T-helper 2 cell treated with Interferon-gamma antibody and Interleukin-4, amounts not matched to agents 5 μg/mL and 100 μg/mL, for 36 hours (primary cell): ENCODE measurements around the gene PCNT.
"Not testable (repeated sequence)": the region's sequence is repeated elsewhere in the genome, so short reads cannot be mapped to it uniquely, and the experiment has no call there.

Source experiments
- DNase-seq: peaks from one replicate; pipeline ENCODE4 v3.0.0; 2021; ENCODE audit warnings: low spot score
- H3K27ac Mint-ChIP-seq: one replicate; pipeline ENCODE4 v1.8.0; 2021; ENCODE audit warnings: mild to moderate bottlenecking, mixed read lengths
- H3K27me3 Mint-ChIP-seq: one replicate; pipeline ENCODE4 v1.8.0; 2021; ENCODE audit warnings: low read depth, mixed read lengths
- H3K36me3 Mint-ChIP-seq: one replicate; pipeline ENCODE4 v1.8.0; 2021; ENCODE audit warnings: low read depth, mixed read lengths
- H3K4me1 Mint-ChIP-seq: one replicate; pipeline ENCODE4 v1.8.0; 2021; ENCODE audit warnings: low read depth, mixed read lengths
- H3K4me3 Mint-ChIP-seq: one replicate; pipeline ENCODE4 v1.8.0; 2022; ENCODE audit warnings: mild to moderate bottlenecking, moderate library complexity, mixed read lengths
- H3K9me3 Mint-ChIP-seq: one replicate; pipeline ENCODE4 v1.8.0; 2021; ENCODE audit warnings: mixed read lengths

The PCNT gene

GRCh38 chr21:46397993-46398392 is 74.0 kb downstream of the PCNT start:
- H3K4me1 Mint-ChIP-seq: no peaks in the 10 kb centered on the region
- H3K4me3 Mint-ChIP-seq: no peak overlapping the region
- DNase-seq: no peak
- H3K9me3 Mint-ChIP-seq: no peaks in the 10 kb centered on the region
- peaks cover 42% of the 10 kb centered on the region for H3K36me3 Mint-ChIP-seq
- H3K27ac Mint-ChIP-seq: no peak overlapping the region
- H3K27me3 Mint-ChIP-seq: no peaks in the 10 kb centered on the region

GRCh38 chr21:46399129-46399528 is 75.2 kb downstream of the PCNT start:
- Mint-ChIP-seq H3K4me3 (no peak overlapping the region), H3K4me1 (no peaks in the 10 kb centered on the region), H3K27ac (no peak overlapping the region), H3K27me3 (no peaks in the 10 kb centered on the region), H3K36me3 (peaks cover 49% of the 10 kb centered on the region), H3K9me3 (no peaks in the 10 kb centered on the region)
- no peak for DNase-seq

- no peak overlapping the region for H3K27ac Mint-ChIP-seq
- no peaks in the 10 kb centered on the region for H3K9me3 Mint-ChIP-seq
- peaks cover 49% of the 10 kb centered on the region for H3K36me3 Mint-ChIP-seq
- H3K4me3 Mint-ChIP-seq: no peak overlapping the region
- no peaks in the 10 kb centered on the region for H3K27me3 Mint-ChIP-seq
- DNase-seq: no peak
- no peaks in the 10 kb centered on the region for H3K4me1 Mint-ChIP-seq
Observed at GRCh38 chr21:46399686-46400085, 75.7 kb downstream of the PCNT start.

- H3K36me3 Mint-ChIP-seq: peaks cover 47% of the 10 kb centered on the region
- no peak for DNase-seq
- no peaks in the 10 kb centered on the region for H3K9me3 Mint-ChIP-seq
- H3K4me3 Mint-ChIP-seq: no peak overlapping the region
- no peaks in the 10 kb centered on the region for H3K27me3 Mint-ChIP-seq
- H3K4me1 Mint-ChIP-seq: no peaks in the 10 kb centered on the region
- no peak overlapping the region for H3K27ac Mint-ChIP-seq
Observed at GRCh38 chr21:46401186-46401910, 77.4 kb downstream of the PCNT start.

- H3K27me3 Mint-ChIP-seq: no peaks in the 10 kb centered on the region
- H3K4me1 Mint-ChIP-seq: no peaks in the 10 kb centered on the region
- H3K36me3 Mint-ChIP-seq: peaks cover 47% of the 10 kb centered on the region
- no peak overlapping the region for H3K27ac Mint-ChIP-seq
- H3K9me3 Mint-ChIP-seq: no peaks in the 10 kb centered on the region
- no peak for DNase-seq
- H3K4me3 Mint-ChIP-seq: no peak overlapping the region
Observed at GRCh38 chr21:46402421-46402820, 78.5 kb downstream of the PCNT start.

GRCh38 chr21:46403234-46403811 is 79.4 kb downstream of the PCNT start:
- not testable (repeated sequence) for H3K4me1 Mint-ChIP-seq, H3K27me3 Mint-ChIP-seq, DNase-seq, H3K4me3 Mint-ChIP-seq, H3K9me3 Mint-ChIP-seq, H3K27ac Mint-ChIP-seq
- peaks cover 41% of the 10 kb centered on the region for H3K36me3 Mint-ChIP-seq

GRCh38 chr21:46404306-46404705 is 80.3 kb downstream of the PCNT start:
- H3K27ac Mint-ChIP-seq: no peak overlapping the region
- H3K4me3 Mint-ChIP-seq: no peak overlapping the region
- no peaks in the 10 kb centered on the region for H3K9me3 Mint-ChIP-seq
- no peaks in the 10 kb centered on the region for H3K4me1 Mint-ChIP-seq
- H3K36me3 Mint-ChIP-seq: peaks cover 42% of the 10 kb centered on the region
- no peaks in the 10 kb centered on the region for H3K27me3 Mint-ChIP-seq
- no peak for DNase-seq

- Mint-ChIP-seq H3K4me3 (no peak overlapping the region), H3K27ac (no peak overlapping the region), H3K27me3 (no peaks in the 10 kb centered on the region), H3K36me3 (peaks cover 35% of the 10 kb centered on the region), H3K9me3 (no peaks in the 10 kb centered on the region), H3K4me1 (no peaks in the 10 kb centered on the region)
- DNase-seq: no peak
Observed at GRCh38 chr21:46406001-46406400, 82.0 kb downstream of the PCNT start.

GRCh38 chr21:46409641-46410406 is 85.9 kb downstream of the PCNT start:
- peaks cover 12% of the 10 kb centered on the region for H3K36me3 Mint-ChIP-seq
- H3K27ac Mint-ChIP-seq: no peak overlapping the region
- no peaks in the 10 kb centered on the region for H3K27me3 Mint-ChIP-seq
- no peak for DNase-seq
- no peaks in the 10 kb centered on the region for H3K9me3 Mint-ChIP-seq
- H3K4me3 Mint-ChIP-seq: no peak overlapping the region
- no peaks in the 10 kb centered on the region for H3K4me1 Mint-ChIP-seq

GRCh38 chr21:46410516-46410915 is 86.6 kb downstream of the PCNT start:
- Mint-ChIP-seq H3K27ac (no peak overlapping the region), H3K9me3 (no peaks in the 10 kb centered on the region), H3K4me3 (no peak overlapping the region), H3K4me1 (no peaks in the 10 kb centered on the region), H3K27me3 (no peaks in the 10 kb centered on the region), H3K36me3 (peaks cover 12% of the 10 kb centered on the region)
- no peak for DNase-seq

- DNase-seq: no peak
- Mint-ChIP-seq H3K9me3 (no peaks in the 10 kb centered on the region), H3K27ac (no peak overlapping the region), H3K36me3 (peaks cover 19% of the 10 kb centered on the region), H3K4me1 (no peaks in the 10 kb centered on the region), H3K27me3 (no peaks in the 10 kb centered on the region), H3K4me3 (no peak overlapping the region)
Observed at GRCh38 chr21:46411236-46411635, 87.3 kb downstream of the PCNT start.

- Mint-ChIP-seq H3K27me3 (no peaks in the 10 kb centered on the region), H3K4me3 (no peak overlapping the region), H3K27ac (no peak overlapping the region), H3K4me1 (no peaks in the 10 kb centered on the region), H3K36me3 (peaks cover 18% of the 10 kb centered on the region), H3K9me3 (no peaks in the 10 kb centered on the region)
- no peak for DNase-seq
Observed at GRCh38 chr21:46411691-46412090, 87.7 kb downstream of the PCNT start.

GRCh38 chr21:46412521-46413364 is 88.8 kb downstream of the PCNT start:
- H3K27ac Mint-ChIP-seq: no peak overlapping the region
- no peak for DNase-seq
- no peaks in the 10 kb centered on the region for H3K27me3 Mint-ChIP-seq
- no peak overlapping the region for H3K4me3 Mint-ChIP-seq
- no peaks in the 10 kb centered on the region for H3K4me1 Mint-ChIP-seq
- H3K9me3 Mint-ChIP-seq: no peaks in the 10 kb centered on the region
- peaks cover 15% of the 10 kb centered on the region for H3K36me3 Mint-ChIP-seq

GRCh38 chr21:46413365-46413696 is 89.4 kb downstream of the PCNT start:
- H3K9me3 Mint-ChIP-seq: no peaks in the 10 kb centered on the region
- H3K27me3 Mint-ChIP-seq: no peaks in the 10 kb centered on the region
- H3K4me3 Mint-ChIP-seq: no peak overlapping the region
- no peak for DNase-seq
- H3K4me1 Mint-ChIP-seq: no peaks in the 10 kb centered on the region
- no peak overlapping the region for H3K27ac Mint-ChIP-seq
- peaks cover 17% of the 10 kb centered on the region for H3K36me3 Mint-ChIP-seq
